Activated CD4-positive, alpha-beta T cell treated with anti-CD3 and anti-CD28 coated beads for 4 hours (primary cell): ENCODE data around the gene MYPN.
"Not testable (repeated sequence)": the region's sequence is repeated elsewhere in the genome, so short reads cannot be mapped to it uniquely, and the experiment has no call there.

Experiments used
- DNase-seq, 2 donors: peaks; one replicate each; pipeline ENCODE4 v3.0.0-alpha.2; 2020

MYPN gene

DNA sequence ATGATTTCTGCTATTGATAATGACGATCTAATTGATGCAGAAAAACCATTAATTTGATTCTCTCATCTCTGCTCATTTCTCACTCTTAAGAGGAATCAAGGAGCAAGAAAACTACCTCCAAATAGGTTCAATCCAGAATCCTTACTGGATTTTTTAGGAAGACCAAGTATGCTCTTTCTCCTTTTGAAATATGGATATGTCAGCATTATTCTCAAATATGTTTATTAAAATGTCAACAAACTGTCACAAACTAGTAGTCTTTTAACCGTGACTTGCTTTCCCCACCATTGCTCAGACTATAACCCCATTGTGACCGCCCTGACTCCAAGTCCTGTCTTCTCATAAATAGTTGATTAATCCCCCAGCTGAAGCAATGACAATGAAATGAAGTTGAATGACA is 123.8 kb downstream of the MYPN start:
- DNase-seq: no peak

DNA sequence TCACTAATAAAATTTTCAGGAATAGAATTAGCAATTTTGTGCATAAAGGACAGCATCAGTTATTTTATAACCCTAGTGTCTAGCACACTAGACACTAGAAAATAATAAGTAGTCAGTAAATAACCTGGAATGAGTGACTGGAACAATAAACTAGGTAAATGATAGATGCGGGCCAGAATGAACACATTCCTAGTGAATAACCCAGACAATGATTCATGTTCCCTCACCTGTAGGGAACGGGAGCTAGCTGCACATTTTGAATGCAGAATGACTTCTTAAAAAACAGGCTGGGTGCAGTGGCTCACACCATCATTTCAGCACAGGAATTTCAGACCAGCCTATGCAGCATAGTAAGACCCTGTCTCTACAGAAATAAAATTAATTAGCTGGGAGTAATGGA is 125.8 kb downstream of the MYPN start:
- DNase-seq: no peak

DNA sequence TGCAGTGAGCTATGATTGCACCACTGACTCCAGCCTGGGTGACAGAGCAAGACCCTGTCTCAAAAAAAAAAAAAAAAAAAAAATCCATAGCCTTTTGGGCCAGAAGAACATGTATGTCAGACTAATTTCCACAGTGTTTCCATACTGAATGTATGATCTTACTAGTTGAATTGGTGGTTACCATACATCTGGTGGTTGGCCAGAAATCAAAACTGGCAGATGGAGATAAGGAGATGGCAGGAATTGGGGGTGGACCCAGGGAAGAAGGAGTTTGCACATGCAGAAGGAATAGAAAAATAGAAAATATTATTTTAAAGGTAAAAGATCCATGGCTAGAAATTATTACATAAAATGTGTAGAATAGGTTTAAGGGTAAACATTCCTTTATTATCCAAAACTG is 126.3 kb downstream of the MYPN start:
- no peak for DNase-seq

DNA sequence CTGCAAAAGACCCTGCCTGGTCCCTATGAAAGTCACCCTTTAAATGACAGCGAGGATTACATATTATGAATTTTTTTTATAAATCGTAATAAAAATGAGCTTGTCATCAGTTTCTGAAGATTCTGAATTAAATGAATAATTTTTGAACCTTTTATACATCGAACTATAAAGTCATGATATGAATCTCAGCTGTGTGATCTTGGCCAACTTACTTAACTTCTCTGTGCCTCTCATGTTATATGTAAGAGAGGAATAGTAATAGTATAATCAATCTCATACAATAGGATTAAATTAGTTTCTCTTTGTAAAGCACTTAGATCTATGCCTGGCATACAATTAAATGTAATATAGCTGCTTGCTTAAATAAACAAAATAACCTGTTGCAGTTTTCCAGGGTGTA is 127.9 kb downstream of the MYPN start:
- DNase-seq: no peak

DNA sequence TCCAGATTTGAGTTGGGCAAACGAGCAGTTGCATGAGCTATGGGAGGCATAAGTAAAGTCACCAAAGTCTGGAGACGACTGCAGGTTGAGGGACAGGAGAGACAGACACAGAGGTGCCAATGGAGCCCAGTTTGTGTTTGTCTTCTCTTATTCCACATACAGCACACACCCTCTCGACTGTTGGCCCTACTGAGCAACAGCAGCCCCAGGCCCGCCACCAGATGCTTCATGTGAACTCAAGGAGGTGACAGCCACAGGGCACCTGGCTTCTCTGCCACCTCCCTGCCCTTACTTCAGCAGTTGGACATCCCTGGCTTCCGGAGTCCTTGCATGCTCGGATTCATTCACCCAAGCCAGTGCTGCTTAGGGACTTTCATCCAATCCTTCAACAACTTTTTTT is 129.1 kb downstream of the MYPN start:
- no peak for DNase-seq

DNA sequence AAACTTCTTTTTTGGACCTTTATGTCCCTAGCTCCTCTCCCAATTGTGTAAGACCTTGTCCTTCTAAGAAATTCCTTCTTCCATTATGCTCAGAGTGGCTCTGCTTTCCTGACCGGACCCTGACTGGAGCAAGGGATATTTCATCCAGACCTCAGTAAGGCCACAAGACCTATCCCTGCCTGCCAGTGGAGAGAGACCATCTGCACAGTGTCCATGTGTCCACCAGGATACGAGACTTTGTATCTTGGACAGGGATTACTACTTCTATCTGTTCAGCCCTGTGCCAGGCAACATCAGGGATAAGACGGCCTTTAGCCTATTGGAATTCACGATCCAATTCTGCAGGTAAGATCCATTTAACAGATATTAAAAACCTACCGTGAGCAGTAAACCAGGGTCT is 129.8 kb downstream of the MYPN start:
- no peak for DNase-seq

DNA sequence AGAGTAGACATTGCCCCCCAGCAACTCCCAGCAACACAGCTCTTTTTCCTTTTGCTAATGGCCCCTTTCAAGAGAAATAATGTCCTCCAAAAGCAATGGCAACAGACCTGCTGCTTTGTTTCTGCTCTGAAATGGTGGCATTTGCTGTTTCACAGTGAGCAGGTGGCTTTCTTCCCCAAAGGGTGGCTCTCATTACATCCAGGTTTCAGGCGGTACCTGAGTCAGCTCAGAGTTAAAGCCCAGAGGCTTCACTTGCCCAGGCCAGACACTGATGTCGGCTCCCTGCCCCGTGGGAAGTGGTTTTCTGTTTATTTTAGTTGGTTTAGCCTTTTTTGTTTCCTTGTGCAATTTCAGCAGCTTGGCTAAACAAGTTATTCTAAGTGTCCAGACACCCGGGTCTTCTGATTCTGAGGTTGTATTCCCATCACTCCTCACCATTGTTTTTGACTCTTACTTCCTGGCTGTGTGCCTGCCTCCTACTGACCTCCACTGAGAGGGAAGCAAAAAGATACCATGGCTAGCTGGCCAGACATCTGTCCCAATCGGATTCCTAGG is 130.4 kb downstream of the MYPN start:
- DNase-seq: no peak

DNA sequence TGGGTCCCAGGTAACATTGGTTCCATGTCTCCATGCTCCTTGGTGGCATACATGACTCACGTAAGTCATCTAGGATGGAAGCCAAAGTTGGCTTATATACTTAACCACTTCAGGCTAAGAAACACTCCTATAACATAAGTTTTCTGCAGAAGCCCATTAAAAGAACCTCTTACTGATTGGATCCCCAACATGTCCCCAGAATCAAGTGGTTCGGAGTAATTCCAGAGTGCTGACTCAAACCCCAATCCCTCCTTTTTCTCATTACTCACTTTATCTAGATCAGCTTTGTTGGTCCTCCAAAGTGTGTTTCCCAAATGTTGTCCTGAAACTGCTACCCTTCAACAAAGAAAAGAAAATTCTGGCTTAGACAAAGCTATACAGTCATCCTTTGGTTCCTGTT is 132.8 kb downstream of the MYPN start:
- DNase-seq: no peak

DNA sequence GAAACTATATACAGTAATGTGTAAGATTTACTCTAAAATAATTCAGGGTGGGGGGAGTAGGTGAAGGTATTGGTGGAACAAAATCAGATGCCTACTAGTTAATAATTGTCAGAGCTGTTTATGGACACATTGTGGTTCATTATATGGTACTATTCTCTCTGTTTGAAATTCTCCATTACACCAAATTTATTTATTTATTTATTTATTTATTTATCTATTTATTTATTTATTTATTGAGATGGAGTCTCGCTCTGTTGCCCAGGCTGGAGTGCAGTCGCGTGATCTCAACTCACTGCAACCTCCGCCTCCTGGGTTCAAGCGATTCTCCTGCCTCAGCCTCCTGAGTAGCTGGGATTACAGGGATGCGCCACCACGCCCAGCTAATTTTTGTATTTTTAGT is 137.1 kb downstream of the MYPN start:
- not testable (repeated sequence) for DNase-seq

DNA sequence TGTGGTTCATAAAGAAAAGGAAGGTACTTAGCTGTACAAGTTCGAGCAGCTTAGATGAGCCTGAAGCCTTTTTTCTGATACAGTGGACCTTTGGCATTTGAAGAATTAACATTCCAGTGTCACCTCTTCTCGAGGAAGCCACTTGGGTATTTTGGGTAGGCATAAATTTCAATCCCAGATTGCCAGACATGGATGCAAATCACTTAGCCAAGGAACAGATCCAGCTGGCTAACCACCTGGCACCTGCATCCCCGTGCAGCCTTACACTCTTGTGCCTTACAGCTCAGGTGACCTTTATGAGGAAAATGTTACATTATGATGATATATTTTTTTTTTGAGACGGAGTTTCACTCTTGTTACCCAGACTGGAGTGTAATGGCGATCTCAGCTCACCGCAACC is 138.6 kb downstream of the MYPN start:
- no peak for DNase-seq

DNA sequence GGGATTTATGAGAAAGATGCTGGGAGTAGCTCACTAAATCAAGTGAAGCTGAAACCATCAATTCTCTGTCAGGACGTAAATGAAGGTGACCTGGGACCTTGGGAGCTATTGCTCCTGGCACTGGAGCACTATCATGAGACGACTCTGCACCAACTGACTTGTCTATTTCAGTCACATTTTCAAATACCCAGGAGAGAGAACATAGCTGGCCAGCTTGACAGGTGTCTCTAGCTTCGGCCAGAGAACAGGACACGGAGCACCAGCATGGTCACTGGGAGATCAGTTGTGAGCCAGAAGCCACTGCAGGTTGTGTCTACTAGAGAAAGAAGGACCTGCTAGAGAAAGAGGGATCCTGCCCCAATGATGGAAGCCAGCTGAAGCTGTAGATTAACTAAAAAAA is 140.0 kb downstream of the MYPN start:
- DNase-seq: no peak

DNA sequence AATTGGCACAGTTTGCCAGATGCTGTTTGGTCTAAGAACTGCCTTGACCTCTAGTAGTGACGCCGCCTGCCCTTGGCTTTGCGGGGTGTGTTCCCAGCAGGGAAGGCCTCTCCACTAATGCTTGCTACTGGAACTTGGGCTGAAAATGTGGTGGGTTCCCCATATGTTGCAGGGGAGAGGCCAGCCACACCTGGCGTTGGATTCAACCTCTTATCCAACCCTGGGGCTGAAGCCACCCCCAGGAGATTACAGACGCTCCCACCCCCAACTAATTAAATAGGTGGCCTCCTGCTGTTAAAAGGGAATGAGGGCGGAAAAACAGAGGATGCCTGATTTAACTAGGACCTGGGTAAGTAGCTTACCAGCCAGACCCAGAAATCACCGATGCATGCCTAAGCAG is 141.9 kb downstream of the MYPN start:
- no peak for DNase-seq

DNA sequence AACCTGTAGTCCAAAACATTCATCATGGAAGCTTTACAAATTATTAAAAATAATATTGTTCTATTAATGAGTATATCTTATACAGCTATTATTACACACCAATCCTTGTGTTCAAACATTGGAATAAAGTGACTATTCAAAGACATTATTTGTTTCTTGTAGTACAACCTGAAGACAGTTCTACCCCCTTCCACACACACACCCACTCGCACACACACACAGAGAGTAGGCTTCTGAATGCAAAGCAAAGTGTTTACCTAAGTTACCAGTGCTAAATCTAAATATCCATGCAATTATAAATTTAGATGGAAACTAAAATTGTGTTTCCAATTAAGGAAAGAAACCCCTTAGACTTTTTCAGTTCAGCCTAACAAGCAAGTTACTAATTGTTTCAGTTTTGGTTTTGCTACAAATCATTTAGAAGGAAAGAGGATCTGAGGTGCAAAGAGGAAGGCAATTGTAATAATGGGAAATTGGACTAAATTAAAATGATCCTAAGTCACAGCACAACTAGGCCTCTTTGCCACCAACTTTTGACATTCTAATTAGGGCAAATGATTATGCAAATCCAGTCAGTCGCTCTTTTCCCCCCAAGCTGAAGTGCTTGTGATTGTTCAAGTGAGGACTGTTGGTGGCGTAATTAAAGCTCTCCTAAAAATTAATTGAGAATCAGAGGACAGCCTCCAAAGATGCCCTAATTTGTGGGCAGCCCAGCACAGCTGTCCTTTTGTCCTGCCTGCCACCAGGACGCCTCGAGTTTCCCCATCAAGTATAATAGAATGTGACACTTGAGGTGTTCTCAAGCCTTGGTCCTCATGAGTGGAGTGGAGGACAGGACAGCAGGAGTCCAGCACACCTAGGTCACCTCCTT is 142.6 kb downstream of the MYPN start:
- DNase-seq: no peak

DNA sequence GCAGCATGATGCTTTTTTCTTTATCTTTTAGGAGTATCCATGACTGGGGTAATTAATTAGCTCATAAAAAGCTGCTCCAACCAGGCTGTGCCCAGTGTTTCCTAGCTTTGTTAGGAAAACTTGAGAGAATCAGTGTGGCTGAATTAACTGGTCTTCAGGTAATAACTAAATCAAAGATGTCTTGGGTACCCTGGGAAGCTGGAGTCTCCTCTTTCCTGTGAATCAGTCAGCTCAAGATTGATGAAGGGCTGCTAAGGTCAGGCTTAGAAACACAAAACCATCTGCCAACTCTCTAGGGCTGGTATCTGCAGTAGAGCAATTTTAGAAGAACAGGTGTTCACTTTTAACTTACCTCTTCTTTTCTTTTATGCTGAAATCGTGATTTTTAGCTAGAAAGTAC is 144.1 kb downstream of the MYPN start:
- DNase-seq: no peak

DNA sequence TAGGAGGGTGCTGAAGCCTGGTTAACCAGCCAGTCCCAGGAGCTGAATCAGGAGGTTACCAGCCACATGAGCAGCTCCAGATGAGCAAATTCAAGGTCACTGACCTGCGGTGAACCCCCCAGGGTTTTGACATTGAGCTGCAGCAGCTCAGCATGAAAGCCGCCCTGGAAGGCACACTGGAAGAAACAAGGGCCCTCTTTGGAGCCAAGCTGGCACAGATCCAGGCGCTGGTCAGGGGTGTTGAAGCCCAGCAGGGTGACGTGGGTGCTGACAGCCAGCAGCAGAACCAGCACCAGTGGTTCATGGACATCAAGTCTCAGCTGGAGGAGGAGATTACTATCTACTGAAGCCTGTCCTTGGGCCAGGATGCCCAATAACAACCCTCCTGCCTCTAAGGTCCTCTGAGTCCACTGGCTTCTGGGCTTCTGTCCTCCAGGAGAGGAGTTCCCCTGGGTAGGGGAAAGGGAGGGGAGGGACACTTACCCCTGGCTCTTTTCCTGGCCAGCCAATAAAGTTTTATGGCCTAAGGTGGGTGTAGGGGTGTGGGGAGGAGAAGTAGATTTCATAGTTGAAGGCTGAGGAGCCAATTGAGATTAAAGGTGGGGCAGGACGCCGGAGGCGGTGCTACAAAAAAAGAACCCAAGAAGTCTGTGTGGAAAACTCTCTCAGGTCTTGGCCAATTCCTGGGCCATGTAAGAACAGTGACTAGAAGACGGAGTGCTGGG is 152.0 kb downstream of the MYPN start:
- no peak for DNase-seq
